Measurements from ENCODE around the gene PPP1R14C.

PPP1R14C gene

DNA sequence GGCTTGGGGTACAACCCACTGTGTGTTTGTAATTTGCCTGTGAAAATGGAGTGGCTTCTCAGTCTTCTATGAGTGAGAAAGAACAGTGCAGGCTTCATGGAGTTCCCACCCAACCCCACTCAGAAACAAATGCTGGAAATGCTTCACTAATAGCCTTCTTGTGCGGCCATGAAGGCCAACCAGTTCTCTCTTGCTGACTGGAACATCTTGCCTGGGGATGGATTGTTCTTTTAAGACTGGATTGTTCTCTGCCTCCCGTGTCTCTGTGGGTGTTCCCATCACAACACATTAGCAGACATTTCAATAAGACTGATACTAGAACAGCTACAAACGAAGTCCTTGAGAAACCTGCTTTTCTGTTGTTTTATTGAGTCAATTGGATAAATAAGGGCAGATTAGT lies 110.6 kb downstream of the PPP1R14C start:
- DNase-seq: no peak

DNA sequence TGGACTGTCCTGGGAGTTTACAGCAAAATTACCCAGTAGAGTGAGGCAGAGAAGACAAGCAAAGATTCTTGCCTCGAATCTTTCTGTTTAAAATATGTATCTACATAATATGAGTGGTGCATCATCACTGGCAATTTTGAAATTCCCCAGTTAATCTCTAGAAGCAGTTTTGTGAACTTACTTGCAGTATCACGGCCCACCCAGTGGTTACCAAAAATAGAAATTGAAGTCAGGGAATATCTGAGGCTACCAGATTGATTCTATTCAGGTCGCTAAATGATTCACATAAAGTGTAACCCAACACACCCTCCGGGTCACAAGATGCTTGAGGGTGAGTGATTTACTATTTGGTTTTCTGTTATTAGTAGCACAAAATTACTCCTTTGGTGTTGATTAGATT lies 111.9 kb downstream of the PPP1R14C start:
- DNase-seq: no peak

DNA sequence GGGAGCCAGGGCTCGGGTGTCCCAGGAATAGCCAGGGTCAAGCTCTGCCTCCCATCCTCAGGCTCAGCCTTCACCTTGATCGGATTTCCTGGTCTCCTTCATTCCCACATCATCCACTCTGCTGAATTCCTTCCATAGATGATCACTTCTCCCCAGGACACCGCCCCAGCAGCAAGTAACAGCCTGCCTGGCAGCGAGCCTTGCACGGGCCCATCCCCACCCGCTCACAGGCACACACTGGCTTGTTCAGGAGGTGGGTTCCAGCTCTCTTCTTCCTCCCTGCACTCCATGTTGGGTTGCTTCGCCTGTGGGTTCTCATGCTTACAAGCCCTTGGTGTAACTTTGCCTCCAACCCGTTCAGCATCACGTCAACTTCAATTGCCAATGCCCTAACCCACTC lies 113.0 kb downstream of the PPP1R14C start:
- no peak for DNase-seq

DNA sequence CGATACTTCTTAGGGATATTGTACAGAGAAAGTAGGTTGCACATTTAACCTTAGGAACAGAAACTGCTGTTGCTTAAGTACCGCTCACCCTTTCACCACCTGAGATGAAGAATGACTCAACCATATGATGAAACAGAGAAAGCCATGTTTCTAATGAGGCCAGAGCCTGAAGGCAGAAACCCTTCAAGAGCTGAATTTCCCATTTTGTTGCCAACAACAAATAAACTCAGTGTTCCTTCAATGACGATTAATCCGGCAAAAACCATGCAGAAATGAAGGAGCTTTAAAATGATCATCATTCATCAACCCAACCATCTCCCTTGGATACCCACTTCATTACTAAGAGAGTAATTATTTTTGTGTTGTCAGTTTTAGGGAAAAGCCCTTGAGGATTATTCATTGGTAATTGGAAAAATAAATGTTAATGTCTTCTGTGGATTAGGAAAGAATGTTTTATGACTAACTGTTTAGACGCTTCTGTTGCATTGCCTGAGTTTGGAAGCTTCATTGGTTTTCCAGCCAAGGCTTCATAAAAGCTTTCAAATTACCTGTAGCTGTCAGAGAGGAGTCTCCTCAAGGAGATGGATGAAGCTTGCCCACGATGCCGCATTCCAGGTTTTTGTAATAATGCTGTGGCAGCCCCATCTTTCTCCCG lies 113.9 kb downstream of the PPP1R14C start:
- no peak for DNase-seq

DNA sequence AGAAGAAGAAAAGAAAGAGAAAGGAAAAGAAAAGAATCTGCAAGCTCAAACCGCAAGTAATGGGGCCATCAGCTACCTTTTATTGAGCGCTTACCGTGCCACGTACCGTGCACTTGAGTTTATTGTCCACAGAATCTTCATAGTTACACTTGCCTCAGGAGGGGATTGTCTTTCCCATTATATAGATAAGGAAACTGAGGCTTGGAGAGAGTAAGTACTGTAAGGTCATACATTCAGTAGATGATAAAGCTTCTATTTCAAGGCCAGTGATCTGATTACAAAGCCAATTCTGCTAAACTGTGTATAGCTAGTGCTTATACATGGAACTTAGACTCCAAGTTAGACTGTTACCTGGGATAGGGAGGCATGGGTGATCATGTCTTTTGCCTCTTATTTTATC lies 115.5 kb downstream of the PPP1R14C start:
- no peak for DNase-seq

DNA sequence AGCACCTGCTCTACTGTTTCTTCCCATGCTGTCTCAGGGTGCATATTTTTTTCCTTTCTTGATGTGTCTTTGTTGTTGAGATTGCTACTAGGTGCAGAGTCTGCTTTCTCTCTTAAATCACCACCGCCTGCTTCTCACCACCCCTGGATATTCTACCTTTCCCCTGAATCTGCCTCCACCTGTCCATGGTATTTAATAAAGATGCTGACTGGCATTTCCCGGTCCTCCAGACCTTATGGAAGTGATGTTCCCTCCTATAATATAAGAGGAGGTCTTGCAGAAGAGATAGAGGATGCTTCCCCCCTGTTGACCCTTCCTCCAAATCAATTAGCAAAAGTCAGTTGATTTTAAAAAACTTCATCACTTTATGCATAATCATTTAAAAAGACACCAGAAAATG lies 118.1 kb downstream of the PPP1R14C start:
- DNase-seq: no peak

DNA sequence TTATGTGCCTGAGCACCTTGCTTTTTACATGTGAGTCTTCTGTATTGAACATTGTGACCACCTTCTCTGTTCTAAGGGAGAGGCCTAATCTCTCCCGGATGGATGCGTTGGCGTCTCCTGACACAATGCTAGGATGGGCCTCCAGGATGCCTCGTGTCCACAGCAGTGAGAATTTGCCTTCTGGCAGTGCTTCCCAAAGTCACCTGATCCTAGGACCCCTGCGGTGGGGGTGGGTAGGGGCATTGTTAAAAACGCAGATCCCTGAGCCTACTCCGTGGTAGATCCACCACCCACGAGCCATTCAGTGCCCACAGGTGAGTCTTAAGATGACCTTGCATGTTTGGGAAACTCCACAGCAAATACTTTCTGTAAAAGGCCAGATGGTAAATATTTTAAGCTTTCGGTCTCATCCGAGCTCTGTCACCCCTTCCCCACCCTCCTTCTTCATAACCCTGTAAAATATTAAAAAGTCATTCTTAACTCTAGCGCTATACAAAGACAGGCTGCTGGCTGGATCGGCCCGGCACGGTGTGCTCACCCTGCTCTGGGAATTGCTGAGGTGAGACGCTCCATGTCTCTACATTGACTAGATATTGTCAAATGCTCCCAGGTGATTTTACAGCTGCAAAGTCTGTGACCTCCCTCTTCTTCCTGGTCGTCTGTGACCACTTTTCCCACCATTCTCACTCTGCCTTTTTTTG lies 119.3 kb downstream of the PPP1R14C start:
- no peak for DNase-seq

DNA sequence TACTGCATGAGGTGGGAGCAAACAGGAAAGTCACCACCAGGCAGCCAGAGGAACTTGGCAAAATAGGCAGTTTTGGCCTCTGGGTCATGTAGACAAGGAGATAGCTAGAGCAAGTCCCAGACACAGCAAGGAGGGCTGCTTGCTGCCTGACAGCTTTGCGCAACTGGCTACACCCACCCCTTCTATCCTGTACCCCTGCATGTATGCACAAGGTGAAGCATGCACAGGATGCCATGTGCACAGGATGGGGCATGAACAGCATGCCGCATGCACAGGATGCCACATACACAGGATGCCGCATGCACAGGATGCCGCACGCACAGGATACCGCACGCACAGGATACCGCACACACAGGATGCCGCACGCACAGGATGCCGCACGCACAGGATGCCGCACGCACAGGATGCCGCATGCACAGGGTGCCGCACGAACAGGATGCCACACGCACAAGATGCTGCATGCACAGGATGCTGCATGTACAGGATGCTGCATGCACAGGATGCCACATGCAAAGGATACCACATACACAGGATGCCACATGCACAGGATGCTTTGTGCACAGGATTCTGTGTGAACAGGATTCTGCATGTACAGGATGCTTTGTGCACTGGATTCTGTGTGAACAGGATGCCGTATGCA lies 121.0 kb downstream of the PPP1R14C start:
- DNase-seq: no peak

DNA sequence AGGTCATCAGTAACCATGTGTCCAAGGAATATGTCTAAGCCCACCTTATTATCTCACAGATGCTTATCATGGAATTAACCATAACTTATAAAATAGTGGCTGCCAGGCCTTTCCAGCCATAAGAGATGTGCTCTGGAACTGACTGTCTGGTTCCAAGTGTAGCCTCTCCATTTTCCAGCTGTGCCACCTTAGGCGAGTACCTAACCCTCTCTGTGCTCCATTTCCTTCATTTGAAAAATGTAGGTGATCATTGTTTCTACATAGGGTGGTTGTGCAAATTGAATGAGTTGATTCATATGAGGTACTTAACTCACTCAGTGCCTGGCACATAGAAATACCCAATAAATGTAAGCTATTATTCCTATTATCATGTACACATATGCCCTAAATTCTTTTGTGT lies 123.5 kb downstream of the PPP1R14C start:
- no peak for DNase-seq

DNA sequence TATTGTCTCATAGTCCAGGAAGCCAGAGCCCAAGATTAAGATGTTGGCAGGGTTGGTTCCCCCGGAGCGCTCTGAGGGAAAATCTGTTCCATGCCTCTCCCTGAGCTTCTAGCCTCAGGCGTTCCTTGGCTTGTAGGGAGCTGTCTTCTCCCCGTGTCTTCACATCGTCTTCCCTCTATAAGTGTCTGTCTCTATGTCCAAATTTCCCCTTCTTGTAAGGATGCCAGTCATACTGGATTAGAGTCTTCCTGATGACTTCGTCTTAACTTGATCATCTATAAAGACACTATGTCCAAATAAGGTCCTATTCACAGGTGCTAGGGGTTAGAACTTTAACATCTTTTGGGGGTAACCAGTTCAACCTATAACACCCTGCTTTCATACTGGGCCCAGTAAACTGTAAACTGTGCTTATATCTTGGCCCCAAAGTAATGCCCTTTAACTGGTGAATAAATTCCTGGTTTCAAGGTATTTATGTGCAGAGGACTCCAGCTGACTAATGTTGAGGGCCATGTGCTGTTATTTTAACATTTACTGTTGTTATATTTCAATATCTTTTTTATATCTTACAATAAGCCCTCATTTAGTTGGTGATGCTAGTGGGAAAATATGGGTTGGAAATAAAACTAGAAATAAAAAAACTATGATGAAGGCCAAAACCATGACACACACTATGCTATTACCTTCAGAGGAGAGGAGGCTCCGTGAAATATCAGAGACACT lies 124.3 kb downstream of the PPP1R14C start:
- no peak for DNase-seq

DNA sequence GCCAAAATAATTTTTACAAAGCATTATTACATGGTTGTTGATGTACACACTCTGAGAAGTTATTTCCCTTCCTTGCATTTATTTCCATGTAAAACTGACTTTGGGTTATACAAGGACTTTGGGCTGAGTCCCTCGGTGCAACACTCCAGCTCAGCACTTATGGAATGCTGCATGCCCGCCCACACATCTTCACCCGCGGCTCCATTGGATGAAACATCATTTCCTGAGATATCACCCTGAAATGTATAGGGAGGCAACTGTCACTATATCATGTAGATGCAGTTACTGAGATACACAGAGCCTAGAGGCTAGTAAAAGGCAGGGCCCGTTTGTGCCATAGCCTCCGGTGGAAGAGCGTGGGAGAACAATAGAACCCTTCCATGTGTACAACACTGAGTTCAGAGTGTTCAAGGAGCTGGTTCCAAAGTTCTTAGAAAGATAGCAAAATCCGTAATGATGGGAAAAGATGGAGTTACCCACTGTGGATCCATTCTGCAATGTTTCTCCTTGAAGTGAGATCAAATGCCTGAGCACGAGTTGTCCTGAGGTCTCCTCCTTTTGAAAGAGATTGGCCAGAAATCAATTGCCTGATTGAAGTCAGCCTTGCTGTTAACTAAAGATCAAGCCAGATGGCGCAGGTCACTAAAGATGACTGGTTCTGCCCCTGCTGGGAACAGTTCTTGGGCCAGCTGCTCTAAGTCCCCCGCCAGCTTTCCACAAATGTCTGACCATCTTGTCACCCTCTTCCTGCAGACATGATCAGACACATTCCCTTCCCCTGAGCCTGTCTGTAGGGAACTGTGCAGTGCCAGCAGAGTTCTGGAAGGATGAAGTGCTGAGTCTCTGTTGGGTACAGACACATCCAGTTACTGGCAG lies 125.1 kb downstream of the PPP1R14C start:
- DNase-seq: no peak

DNA sequence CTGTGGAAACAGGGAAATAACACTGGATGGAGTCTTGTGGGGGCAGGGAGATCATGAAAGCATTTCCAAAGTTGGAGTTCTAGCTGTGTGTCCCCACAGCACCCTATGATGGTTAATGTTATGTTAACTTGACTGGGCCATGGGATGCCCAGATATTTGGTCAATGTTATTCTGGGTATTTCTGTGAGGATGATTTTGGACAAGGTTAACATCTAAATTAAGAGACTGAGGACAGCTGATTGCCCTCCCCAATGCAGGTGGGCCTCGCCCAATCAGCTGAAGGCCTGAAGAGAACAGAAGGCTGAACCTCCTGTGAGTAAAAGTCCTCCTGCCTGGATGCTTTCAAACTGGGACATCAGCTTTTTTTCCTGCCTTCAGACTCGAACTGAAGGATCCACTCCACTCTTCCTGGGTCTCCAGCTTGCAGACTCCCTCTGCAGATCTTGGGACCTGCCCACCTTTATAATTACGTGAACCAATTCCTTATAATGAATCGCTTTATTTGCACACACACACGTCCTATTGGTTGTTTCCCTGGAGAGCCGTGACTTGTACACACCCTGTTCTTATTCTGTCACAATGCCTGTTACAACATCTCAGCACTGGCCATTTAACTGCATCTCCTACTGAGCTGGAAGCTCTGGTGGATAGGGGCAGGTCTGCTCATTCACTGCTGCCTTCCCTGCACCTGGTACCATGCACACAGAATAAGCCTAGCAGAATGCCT lies 126.4 kb downstream of the PPP1R14C start:
- no peak for DNase-seq

DNA sequence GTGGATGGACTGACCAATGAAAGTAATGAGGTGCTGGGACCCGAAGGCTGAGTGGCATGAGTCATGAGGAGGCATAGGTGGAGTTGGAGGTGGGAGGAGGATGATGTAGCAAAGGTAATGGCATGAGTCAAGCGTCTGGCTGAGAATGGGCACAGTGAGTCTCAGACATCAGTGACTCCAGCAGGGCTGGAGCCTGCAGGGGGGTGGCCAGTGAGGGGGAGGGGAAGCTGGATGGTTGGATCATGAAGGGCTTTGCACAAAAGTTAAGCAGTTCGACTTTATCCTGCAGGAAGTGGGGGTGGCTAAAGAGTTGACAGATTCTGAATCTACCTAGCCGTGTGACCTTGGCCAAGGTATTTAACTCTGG lies 127.0 kb downstream of the PPP1R14C start:
- no peak for DNase-seq

DNA sequence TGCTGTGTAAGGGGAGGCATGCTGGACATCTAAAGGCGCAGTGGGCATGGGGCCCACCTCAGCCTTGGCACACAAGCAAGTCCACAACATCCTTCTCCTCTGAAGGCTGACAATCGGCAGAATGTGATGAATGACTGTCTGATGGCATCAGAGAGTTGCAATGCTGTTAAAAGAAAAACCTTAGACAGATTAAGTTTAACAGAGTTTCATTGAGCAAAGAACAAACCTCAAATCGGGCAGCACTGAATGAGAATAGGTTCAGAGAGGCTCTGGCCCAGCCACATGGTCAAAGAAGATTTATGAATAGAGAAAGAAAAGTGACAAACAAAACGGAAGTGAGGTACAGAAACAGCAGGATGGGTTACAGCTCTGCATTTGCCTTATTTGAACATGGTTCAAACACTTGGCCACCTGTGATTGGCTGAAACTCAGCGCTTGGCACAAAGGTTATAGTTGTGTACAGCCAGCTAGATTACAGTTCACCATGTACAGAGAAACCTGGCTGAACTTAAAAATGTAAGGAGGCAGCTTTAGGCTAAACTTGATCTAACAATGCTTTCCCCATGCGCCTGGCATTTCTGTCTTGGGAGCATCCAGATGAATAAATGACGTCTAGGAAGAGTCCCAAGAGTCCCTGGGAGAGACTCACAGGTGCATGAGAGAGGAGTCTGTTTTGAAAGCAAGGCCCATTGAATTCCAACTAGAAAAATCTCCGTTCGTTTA lies 127.6 kb downstream of the PPP1R14C start:
- no peak for DNase-seq

DNA sequence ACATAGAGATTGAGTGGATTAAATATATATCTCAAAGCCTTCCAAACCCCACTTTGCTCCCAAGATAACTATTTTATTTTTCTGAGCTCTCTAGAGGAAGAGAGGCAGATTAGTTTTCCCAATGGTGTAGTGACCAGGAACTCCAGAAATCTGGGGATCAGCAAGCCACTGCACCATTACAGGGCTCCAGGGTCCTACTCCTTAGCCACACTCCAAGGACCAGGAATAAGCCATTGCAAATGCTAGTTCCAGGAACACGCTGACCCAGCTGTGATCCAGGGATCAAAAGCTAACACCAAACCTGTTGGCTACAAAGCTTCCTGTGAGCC lies 128.3 kb downstream of the PPP1R14C start:
- no peak for DNase-seq

DNA sequence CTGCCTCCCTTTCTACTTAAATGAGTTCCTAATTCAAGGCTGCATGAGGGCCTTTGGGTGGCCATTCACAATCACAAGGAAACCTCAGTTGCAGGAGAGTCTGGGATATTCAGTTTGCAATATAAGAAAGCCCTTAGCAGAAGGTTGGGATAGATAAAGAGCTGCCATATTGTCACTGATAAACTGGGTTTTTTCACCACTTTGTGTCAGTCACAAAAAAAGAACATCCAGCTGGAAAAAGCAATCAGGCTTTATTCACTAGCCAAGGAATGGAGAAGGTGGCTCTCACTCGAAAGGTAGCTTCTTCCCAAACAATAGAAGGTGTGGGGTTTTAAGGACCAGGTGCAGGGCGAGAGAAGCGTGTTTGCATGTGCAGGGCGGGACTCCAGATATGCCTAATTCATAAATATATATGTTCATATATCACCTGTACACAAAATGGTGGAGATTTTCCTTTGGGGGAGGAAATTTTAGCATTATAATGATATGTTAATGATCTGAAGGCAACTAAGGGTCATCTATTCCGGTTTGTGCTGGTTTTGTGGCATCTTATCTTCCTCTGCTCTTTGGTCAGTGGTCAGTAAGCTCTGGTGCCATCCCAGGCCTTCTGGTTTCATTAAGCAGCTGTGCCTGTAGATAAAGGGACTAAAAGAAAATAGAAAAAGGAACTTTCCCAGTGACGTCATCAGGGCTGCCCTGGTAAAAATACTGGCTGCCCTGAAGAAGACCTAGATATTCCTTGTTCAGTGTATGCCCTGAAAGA lies 128.8 kb downstream of the PPP1R14C start:
- DNase-seq: no peak

DNA sequence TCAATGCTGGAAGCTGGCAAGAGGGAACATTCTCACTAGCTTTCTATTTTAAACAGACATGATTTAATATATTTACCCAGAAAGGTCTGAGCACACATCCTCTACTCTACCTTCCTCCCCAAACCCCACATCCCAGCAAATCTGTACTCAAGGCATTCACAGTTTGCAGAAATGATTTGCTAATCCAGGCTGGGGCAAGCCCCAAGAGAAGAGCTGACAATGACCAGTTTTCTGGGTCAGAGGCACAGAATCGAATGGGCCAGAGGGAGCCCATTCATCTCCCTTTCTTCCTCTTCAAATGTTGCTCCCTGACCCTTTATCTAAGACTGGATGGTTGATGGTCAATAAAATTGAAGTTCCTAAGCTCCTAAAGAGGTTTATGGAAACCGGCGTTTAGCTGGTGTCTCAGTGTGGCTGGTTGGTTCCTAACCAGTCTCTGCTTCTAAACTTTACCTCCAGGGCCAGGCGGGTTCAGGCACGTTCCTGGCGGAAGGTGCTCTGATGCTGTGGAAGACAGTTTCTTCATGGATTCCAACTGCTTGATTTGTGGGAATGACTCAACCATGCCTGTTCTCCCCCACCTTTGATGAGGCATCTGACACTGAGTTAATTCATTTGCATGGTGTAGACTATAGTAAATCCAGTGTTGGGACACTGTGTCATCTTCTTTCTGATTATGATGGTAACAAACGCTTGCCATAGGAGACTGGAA lies 129.6 kb downstream of the PPP1R14C start:
- no peak for DNase-seq

DNA sequence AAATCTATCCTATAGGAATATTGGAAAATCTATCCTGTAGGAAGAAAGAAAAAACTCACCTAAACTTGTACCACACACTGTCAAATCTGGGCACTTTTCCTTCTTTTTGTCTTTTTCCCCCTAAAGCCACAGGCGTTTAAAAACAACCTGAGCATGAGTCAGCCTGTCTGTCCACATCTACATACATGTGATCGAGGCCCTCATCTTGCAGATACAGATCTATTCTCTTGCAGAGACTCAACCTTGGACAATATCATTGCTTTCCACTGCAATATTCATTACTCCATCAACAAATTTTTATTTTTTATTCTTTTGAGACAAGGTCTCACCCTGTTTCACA lies 130.1 kb downstream of the PPP1R14C start:
- no peak for DNase-seq

DNA sequence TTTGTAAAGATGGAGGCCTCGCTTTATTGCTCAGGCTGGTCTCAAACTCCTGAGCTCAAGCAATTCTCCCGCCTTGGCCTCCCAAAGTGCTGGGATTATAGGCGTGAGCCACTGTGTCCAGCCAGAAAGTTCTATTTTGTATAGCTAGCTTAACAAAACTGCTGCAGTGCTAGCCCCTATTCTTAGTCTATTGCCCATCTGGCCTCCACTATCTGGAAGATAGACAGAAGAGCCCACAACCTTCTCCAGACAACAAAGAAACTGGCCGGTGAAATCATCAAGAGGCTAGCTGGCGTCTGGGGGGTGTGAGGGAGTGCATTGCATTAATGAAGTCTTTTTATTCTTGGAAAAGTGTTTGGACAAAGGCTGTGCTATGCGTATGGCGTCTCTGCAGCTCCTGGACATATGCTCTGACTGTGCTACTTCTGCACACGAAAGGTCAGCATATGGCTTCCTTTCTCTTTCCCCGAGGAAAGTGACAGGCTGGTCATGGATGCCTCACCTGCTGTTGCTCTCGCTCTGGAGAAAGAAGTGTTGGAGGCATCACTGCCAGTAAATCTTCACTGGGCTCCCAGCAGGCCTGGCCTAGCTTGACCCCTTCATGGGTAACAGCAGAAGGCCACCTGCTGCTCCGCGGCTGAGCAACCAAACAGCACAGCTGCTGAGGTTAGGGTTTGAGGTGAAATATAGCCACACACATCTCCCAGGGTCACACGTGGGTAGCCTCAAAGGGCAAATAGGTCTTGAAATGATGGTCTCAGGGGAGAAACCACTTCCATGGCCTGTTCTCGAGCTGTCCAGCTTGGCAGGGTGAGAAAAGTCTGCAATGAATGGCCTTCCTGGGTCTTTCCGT lies 130.8 kb downstream of the PPP1R14C start:
- no peak for DNase-seq
